Duodenal mucosa (tissue), 2 donors: ENCODE data around the gene CA4.

Source experiments
- H3K27ac ChIP-seq: one replicate; pipeline ENCODE4 v1.7.0; 2013; ENCODE audit warnings: low read depth, low read length
- H3K27me3 ChIP-seq, 2 donors: one replicate each; pipeline ENCODE4 v1.7.0; 2013; ENCODE audit warnings: low read length in 2 of 2, control low read depth in 1 of 2; ENCODE audit not compliant: insufficient read depth in 2 of 2, control insufficient read depth in 1 of 2
- H3K36me3 ChIP-seq, 2 donors: one replicate each; pipeline ENCODE4 v1.7.0; 2013; ENCODE audit warnings: low read length in 2 of 2, control low read depth in 1 of 2; ENCODE audit not compliant: insufficient read depth in 2 of 2, control insufficient read depth in 1 of 2
- H3K4me1 ChIP-seq, 2 donors: one replicate each; pipeline ENCODE4 v1.7.0; 2013; ENCODE audit warnings: low read length in 2 of 2, control low read depth in 1 of 2; ENCODE audit not compliant: insufficient read depth in 2 of 2, control insufficient read depth in 1 of 2
- H3K4me3 ChIP-seq, 2 donors: one replicate each; pipeline ENCODE4 v1.7.0; 2013; ENCODE audit warnings: low read length in 2 of 2, low read depth in 1 of 2
- H3K9ac ChIP-seq, 2 donors: one replicate each; pipeline ENCODE4 v1.7.0; 2013; ENCODE audit warnings: low read length in 2 of 2, low read depth in 1 of 2
- H3K9me3 ChIP-seq, 2 donors: one replicate each; pipeline ENCODE4 v1.7.0; 2013; ENCODE audit warnings: low read length in 2 of 2, control low read depth in 1 of 2; ENCODE audit not compliant: control insufficient read depth in 1 of 2

CA4 gene

DNA sequence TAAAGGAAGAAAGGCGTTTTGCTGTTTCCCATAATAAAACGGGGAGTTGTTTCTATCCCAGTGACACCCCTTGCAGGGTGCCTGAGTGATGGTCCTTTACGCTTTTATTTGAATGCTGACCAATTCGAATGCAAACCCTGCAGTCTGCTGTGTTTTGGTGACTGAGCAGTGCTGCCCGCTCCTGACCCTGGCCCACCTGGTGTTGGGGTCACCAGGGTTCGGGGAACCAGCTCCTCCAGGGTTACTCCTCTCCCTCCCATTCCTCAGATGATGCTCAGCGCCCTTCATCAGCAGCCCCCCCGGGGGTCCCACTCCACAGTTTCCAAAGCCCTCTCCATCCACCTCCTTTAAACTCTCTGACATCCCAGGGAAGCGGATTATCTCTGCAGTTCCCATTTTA lies 6.0 kb downstream of the CA4 start:
- Histone ChIP-seq H3K4me1 (no peaks in the 10 kb centered on the region), H3K27ac (no peak overlapping the region), H3K9me3 (no peaks in the 10 kb centered on the region), H3K4me3 (no peak overlapping the region), H3K36me3 (no peaks in the 10 kb centered on the region), H3K27me3 (peaks cover 19 to 38% of the 10 kb centered on the region in 2 donors), H3K9ac (no peak overlapping the region)

DNA sequence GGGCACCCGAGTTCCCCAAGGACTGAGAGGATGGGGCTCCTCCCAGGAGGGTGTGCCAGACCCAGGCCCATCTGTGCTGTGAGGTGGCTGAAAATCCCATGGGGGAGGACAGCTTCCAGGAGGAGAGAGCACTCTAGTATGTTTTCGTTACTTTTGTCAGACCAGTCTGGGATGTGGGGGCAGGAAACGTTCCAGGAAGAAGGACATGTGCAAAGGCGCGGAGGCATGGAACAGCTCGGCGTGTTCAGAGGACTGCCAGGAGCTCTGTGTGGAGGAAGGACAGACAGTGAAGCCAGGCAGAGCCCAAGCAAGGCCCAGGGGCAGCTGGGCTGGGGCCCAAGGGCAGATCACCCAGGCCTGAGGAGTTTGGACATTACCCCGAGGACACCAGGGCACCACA lies 7.0 kb downstream of the CA4 start:
- no peaks in the 10 kb centered on the region for H3K36me3 ChIP-seq
- H3K9me3 ChIP-seq: no peaks in the 10 kb centered on the region
- H3K9ac ChIP-seq: no peak overlapping the region
- H3K27ac ChIP-seq: no peak overlapping the region
- H3K4me1 ChIP-seq: no peaks in the 10 kb centered on the region
- H3K27me3 ChIP-seq: peaks cover 10 to 29% of the 10 kb centered on the region in 2 donors
- H3K4me3 ChIP-seq: no peak overlapping the region

DNA sequence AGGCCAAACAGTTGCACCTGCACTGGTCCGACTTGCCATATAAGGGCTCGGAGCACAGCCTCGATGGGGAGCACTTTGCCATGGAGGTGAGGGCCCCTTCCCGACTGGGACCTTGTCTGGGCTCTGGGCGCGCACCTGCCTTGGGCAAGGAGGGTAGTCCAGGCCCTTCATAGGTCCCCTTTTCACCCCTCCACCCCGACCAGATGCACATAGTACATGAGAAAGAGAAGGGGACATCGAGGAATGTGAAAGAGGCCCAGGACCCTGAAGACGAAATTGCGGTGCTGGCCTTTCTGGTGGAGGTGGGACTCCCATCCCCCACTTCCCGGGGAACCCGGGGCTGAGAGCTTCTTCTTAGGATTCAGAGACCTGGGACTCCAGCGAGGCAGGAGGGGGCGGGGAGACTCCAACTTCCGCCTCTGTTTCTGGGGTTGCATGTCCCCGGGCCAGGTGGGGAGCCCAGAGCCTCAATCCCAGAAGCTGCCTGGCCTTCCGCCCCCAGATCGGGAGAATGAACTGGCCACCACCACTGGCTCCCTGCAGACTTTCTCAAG lies 7.8 kb downstream of the CA4 start:
- Histone ChIP-seq H3K27me3 (peaks cover 6 to 21% of the 10 kb centered on the region in 2 donors), H3K36me3 (no peaks in the 10 kb centered on the region), H3K9ac (no peak overlapping the region), H3K27ac (no peak overlapping the region), H3K4me3 (no peak overlapping the region), H3K9me3 (no peaks in the 10 kb centered on the region), H3K4me1 (peaks cover 0 to 2% of the 10 kb centered on the region in 2 donors)

DNA sequence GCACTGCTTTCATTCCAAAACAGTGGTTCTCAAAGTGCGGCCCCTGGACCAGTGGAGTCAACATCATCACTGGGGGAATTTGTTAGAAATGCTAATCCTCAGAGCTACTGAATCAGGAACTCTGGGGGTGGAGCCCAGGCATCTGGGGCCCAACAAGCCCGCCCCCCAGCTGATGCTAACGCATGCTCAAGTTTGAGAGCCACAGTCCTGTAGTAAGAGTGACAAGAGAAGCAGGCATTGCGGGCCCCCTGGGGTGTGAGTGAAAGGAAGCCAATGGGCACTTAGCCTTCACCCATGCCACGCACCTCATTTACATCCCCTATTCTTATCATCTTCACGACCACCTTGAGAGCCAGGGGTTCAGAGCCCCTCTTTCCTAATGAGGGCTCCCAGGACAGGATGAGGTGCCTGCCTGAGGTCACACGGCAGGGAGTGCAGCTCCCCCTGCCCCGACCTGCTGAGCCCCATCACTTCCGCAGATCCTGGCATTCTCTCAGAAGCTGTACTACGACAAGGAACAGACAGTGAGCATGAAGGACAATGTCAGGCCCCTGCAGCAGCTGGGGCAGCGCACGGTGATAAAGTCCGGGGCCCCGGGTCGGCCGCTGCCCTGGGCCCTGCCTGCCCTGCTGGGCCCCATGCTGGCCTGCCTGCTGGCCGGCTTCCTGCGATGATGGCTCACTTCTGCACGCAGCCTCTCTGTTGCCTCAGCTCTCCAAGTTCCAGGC lies 9.1 kb downstream of the CA4 start:
- Histone ChIP-seq H3K27me3 (peaks cover 6 to 15% of the 10 kb centered on the region in 2 donors), H3K9me3 (no peaks in the 10 kb centered on the region), H3K4me3 (no peak overlapping the region), H3K9ac (no peak overlapping the region), H3K36me3 (no peaks in the 10 kb centered on the region), H3K4me1 (peaks cover 8% of the 10 kb centered on the region in 2 donors), H3K27ac (no peak overlapping the region)

DNA sequence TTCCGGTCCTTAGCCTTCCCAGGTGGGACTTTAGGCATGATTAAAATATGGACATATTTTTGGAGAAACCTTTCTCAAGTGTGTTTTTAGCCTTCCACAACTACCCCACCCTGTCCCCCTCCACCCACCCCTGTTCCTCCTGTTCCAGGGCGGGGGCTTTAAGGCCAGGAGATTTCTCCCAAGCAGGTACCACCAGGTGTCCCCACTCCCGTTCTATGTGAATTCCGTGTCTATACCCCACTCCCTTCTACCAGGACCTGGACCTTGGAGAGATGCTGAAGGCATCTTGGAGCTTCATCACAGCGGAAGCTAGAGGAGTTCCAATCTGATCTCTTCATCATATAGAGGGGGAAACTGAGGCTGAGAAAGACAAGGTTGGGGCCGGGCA lies 9.7 kb downstream of the CA4 start:
- Histone ChIP-seq H3K27ac (no peak overlapping the region), H3K4me3 (no peak overlapping the region), H3K4me1 (peaks cover 8% of the 10 kb centered on the region in 2 donors), H3K36me3 (no peaks in the 10 kb centered on the region), H3K27me3 (peaks cover 6 to 15% of the 10 kb centered on the region in 2 donors), H3K9ac (no peak overlapping the region), H3K9me3 (no peaks in the 10 kb centered on the region)

DNA sequence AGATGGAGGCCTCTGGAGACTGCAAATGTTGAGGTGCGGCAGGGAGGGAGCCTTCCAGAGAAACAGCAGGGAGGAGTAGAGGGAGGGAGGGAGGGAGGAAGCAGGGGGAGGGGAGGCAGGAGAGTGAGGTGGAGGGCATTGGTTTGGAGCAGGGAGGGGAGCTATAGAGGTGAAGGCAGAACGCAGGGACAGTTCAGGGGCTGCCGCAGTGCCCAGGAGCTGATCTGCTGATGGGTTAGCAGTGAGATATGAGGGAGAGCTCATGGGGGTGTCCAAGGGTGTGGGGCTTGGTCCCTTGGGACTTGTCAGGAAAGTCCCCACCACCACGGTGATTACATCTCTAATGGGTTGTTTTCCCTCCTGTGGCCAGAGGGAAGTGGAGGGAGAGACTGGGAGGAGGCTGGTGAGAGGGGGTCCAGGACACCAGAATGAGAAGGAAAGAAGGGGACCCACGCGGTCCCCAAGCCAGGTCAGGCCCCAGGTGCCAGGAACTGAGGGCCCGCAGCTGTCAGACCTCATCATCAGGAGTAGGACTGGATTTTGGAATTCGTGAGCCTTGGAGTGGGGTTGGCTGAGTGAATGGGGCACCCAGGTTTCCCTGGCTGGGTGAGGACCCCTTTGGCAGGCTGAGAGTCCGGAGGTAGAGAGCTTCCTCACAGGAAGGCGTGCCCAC lies 11.2 kb downstream of the CA4 start:
- no peak overlapping the region for H3K27ac ChIP-seq
- peaks cover 16 to 17% of the 10 kb centered on the region in 2 donors for H3K4me1 ChIP-seq
- H3K4me3 ChIP-seq: no peak overlapping the region

DNA sequence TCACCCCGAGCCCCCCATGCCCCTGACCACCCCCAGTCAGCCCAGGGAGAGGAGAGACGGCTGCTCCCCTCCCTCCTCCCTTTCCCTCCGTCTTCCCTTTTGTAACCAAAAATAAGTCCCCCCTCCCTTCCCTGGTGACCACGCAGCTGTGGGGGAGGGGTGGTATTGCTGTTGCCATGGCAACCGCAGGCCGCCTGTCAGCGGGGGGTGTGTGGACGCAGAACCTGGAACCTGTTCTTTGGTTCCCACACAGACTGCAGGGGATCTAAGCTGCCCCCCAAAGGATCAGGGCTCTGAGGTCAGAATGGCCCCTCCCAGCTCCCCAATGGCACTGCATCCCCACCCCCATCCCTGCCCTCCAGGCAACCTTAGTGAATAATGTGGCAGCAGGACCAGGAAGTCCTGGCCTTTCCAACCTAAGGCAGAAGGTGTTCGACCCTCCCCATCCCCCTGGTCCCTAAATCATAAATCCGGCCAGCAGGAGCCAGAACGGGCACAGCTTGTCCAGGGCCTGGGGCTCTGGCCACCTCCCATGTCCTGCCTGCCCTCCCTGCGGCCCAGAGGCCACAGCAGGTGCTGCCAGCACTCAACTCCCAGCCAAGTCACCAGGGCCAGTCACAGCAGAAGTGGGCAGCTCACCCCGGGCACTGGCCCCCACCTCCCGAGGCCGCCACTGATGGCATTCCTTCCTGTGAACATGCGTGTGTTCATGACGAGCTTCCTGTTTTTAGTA lies 12.0 kb downstream of the CA4 start:
- H3K27ac ChIP-seq: no peak overlapping the region
- H3K9ac ChIP-seq: no peak overlapping the region
- no peak overlapping the region for H3K4me3 ChIP-seq
- peaks cover 21 to 25% of the 10 kb centered on the region in 2 donors for H3K4me1 ChIP-seq
- H3K27me3 ChIP-seq: peaks cover 6 to 8% of the 10 kb centered on the region in 2 donors
- H3K36me3 ChIP-seq: no peaks in the 10 kb centered on the region
- H3K9me3 ChIP-seq: no peaks in the 10 kb centered on the region

More for the DNA sequence above, 11.2 kb downstream of the CA4 start:
- Histone ChIP-seq H3K9me3 (no peaks in the 10 kb centered on the region), H3K9ac (no peak overlapping the region), H3K27me3 (peaks cover 6 to 15% of the 10 kb centered on the region in 2 donors), H3K36me3 (no peaks in the 10 kb centered on the region)

DNA sequence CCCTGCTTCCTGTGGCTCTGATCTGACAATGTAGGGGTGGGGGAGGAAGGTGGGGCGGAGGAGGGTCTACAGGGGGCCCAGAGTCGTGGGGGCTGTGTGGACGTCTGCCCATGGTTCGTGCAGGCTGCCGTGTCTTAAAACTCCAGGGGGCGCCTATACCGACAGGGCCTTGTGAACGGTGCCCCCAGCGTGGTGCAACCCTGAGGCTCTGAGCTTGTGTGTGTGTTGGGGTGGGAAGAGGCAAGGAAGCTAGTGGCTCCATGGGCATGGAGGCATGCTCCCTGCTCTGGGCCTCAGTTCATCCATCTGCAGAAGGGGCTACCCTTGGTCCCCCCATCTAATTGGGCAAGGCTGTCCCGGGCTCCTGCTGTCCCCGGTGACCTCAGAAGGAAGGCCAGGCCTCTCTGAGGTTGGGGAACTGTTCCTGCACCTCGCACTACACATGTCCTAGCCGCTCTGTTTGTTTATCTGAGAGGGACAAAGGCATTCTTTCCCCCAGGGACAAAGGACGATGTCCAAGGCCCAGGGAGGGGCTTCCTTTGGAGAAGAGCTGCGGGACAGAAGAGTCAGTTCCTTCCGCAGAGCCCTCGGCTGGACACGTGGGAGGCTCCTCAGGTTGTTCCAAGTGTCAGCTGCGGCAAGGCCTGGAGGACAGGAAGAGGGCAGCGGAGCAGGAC lies 13.5 kb downstream of the CA4 start:
- Histone ChIP-seq H3K36me3 (no peaks in the 10 kb centered on the region), H3K27me3 (peaks cover 3 to 6% of the 10 kb centered on the region in 2 donors), H3K9ac (no peak overlapping the region), H3K9me3 (no peaks in the 10 kb centered on the region), H3K27ac (no peak overlapping the region), H3K4me1 (peaks cover 31 to 32% of the 10 kb centered on the region in 2 donors), H3K4me3 (no peak overlapping the region)

DNA sequence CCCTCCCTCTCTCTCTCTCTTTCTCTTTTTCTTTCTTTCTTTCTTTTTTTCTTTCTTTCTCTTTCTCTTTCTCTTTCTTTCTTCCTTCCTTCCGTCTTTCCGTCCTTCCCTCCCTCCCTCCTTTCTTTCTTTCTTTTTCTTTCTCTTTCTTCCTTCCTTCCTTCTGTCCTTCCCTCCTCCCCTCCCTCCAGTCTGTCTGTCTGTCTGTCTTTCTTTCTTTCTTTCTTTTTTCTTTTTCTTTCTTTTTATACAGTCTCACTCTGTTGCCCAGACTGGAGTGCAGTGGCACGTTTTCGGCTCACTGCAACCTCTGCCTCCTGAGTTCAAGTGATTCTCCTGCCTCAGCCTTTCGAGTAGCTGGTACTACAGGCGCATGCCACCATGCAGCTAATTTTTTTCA lies 14.4 kb downstream of the CA4 start:
- H3K36me3 ChIP-seq: no peaks in the 10 kb centered on the region
- H3K9me3 ChIP-seq: no peaks in the 10 kb centered on the region
- no peak overlapping the region for H3K9ac ChIP-seq
- H3K27me3 ChIP-seq: peaks cover 0 to 2% of the 10 kb centered on the region in 2 donors
- H3K4me3 ChIP-seq: no peak overlapping the region
- no peak overlapping the region for H3K27ac ChIP-seq
- peaks cover 31 to 33% of the 10 kb centered on the region in 2 donors for H3K4me1 ChIP-seq
